PFSK-1 (cell line): ENCODE data around the gene PURA.

Source experiments
- FOXP2 ChIP-seq: optimal IDR thresholded peaks from 2 replicates; pipeline ENCODE3; 2011; ENCODE audit warnings: borderline replicate concordance, control low read depth, inconsistent platforms; ENCODE audit not compliant: insufficient read depth; ENCODE audit errors: extremely low read length, extremely low read depth
- POLR2AphosphoS5 ChIP-seq: IDR thresholded peaks from 2 replicates; pipeline ENCODE4 v1.6.1; 2012; ENCODE audit warnings: low read depth, mild to moderate bottlenecking, control low read depth, low read length, moderate library complexity
- REST ChIP-seq, 2 experiments: IDR thresholded peaks; 2 replicates each; pipeline versions ENCODE4 v1.6.1 to v1.8.0; 2011 to 2012; ENCODE audit warnings: low read depth in 2 of 2, low read length in 2 of 2, control low read depth in 1 of 2, inconsistent platforms in 1 of 2, mild to moderate bottlenecking in 1 of 2, moderate library complexity in 1 of 2; ENCODE audit not compliant: insufficient read depth in 1 of 2
- SIN3A ChIP-seq: IDR thresholded peaks from 2 replicates; pipeline ENCODE4 v1.6.1; 2012; ENCODE audit warnings: mild to moderate bottlenecking, low read length, moderate library complexity, borderline replicate concordance; ENCODE audit not compliant: insufficient read depth
- TAF1 ChIP-seq: IDR thresholded peaks from 2 replicates; pipeline ENCODE4 v1.6.1; 2012; ENCODE audit warnings: low read length, control low read depth, borderline replicate concordance; ENCODE audit not compliant: insufficient read depth

GRCh38 chr5:140174014-140174413 lies 60.1 kb downstream of the PURA start:
- TF ChIP-seq TAF1 (no peak), POLR2AphosphoS5 (no peak), FOXP2 (no peak), REST (IDR thresholded peaks at IDR 0.05; ENCODE audit: insufficient read depth in 1 of 2, low read depth in 2 of 2, low read length in 2 of 2) (no peak), SIN3A (no peak)
